GM21515 (cell line): ENCODE results near the gene RAB3A.
A peak's percentile ranks its signal among the peaks of the same experiment; 100 is the strongest.
"Not testable (repeated sequence)": the region's sequence is repeated elsewhere in the genome, so short reads cannot be mapped to it uniquely, and the experiment has no call there.

ENCODE experiments used
- ATAC-seq: cut with Tn5 transposase; IDR thresholded peaks from one replicate; pipeline ENCODE4 v1.9.1; 2021; ENCODE audit not compliant: unreplicated experiment

RAB3A gene

DNA sequence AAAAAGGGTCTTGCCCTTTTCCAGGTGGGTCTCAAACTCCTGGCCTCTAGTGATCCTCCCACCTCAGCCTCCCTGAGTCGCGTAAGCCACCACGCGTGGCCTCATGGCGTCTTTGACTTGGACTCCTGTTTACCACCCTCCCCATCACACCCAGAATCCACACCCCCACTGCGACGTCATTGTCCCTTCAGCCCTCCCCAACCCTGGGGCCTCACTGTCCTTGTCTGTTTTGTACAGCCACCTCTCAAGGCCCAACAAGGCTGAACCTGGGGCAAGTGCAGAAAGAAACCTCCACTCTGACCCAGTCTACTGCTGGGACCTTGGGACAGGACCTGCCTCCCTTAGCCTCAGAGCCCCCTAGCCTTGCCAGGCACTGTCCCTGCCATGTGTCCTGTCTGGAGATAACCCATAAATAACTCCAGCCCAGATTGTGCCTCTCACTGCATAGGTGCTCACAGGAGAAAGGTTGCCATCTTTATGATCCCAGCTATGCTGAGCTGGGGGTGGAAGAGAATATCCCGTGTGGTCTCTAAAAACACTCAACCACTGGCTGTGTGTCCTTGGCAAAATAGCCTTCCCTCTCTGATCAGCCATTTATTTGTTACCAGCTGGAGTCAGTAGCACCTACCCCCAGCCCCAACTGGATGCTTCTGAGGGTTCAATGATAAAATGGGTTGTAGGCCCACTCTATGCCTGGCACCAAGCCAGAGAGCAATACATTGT lies 32.1 kb downstream of the RAB3A start:
- no peak for ATAC-seq

- ATAC-seq = no peak
Observed at GRCh38 chr19:18170714-18171255, 33.1 kb downstream of the RAB3A start.

DNA sequence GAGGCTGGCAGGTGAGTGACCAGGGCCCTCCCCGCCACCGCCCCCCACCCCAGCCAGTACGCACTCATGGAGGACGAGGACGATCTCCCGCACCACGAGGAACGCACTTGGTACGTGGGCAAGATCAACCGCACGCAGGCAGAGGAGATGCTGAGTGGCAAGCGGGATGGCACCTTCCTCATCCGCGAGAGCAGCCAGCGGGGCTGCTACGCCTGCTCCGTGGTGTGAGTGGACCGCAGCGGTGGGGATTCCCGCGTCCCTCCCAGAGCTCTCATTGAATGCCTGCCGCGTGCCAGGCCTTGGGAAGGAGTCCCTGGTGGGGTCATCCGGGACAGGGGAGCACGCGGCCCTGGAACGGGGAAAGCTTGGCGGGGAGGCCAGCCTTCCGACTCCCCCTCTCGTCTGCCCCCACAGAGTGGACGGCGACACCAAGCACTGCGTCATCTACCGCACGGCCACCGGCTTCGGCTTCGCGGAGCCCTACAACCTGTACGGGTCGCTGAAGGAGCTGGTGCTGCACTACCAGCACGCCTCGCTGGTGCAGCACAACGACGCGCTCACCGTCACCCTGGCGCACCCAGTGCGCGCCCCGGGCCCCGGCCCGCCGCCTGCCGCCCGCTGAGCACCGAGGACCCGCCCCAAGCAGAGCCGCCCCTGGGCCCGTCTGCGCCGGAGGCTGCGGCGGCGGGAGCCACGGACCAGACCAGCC lies 35.0 kb downstream of the RAB3A start:
- no peak for ATAC-seq

- no peak for ATAC-seq
Observed at GRCh38 chr19:18167975-18168645, 35.7 kb downstream of the RAB3A start.

- ATAC-seq = no peak
Observed at GRCh38 chr19:18167011-18167410, 36.8 kb downstream of the RAB3A start.

DNA sequence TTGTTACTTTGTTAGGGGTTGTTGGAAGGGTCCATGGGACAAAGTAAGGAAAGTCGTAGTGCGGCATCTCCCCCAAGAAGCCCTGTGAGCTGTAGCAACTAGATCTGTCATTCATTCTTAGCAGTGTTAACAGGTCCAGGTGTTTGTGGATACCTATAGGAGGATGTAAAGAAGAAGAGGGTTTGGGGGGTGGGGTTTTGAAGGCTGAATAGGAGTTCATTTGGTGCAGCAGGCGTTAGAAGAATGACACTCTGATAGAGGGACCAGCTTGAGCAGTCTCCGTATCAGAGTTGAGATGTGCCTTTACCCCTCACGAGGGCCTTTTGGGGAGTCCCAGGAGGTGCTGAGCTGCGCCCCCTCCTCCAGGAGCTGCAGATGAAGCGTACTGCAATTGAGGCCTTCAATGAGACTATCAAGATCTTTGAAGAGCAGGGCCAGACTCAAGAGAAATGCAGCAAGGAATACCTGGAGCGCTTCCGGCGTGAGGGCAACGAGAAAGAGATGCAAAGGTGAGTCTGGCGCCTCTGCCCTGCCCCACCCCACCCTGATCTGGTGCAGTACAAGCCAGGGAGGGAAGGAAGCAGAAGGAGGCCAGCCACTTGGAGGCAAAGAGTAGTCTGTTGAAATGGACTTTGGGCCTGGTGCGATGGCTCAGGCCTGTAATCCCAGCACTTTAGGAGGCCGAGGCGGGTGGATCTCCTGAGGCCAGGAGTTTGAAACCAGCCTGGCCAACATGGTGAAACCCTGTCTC lies 37.9 kb downstream of the RAB3A start:
- ATAC-seq = no peak

GRCh38 chr19:18164072-18164471 lies 39.8 kb downstream of the RAB3A start:
- ATAC-seq = no peak

GRCh38 chr19:18161636-18162002 lies 42.2 kb downstream of the RAB3A start:
- no peak for ATAC-seq

DNA sequence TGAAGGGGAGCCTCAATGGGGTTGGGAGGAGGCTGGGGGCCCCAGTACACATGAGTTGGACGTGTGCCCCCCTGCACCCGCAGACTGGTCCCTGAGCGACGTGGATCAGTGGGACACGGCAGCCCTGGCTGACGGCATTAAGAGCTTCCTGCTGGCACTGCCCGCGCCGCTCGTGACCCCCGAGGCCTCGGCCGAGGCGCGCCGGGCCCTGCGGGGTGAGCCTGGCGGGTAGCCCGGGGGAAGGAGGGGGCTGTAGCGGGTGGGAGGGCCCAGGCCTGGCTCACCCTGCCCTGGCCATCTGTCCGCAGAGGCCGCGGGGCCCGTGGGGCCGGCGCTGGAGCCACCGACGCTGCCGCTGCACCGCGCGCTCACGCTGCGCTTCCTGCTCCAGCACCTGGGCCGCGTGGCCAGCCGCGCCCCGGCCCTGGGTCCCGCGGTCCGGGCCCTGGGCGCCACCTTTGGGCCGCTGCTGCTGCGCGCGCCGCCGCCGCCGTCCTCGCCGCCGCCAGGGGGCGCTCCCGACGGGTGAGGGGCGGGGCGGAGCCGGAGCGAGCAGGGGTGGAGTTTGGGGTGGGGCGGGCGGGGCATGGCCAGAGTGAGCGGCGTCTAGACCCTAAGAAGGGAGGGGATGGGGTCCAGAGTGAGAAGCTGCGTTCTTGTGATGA lies 42.7 kb downstream of the RAB3A start:
- peak; percentile 69 for ATAC-seq

DNA sequence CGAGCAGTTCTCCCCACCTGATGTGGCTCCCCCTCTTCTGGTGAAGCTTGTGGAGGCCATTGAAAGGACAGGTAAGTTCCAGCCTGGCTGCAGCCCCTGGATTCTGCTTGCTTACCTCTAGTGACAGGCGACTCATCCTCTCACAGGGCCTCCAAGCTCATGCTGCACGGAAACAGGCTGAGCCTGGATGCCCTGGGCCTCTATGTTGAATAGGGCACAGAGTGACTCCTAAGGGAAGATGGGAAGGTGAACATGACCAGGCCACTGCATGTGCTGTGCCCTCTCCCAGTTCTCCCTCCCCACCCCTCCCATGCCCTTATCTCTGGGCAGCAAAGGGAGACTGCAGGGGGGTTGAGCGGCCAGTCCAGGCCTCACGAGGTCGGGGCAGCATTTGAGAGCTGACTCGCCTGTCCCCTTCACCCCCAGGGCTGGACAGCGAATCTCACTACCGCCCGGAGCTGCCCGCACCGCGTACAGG lies 43.3 kb downstream of the RAB3A start:
- no peak for ATAC-seq

DNA sequence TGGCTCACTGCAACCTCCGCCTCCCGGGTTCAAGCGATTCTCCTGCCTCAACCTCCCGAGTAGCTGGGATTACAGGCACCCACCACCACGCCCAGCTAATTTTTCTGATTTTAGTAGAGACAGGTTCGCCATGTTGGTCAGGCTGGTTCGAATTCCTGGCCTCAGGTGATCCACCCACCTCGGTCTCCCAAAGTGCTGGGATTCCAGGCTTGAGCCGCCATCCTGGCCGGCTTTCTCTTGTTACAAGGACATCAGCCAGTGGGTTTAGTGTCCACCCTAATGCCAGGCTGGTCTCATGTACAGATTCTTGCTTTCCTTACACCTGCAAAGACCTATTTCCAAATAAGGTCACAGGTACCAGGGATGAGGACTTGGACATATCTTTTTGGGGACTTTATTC lies 44.0 kb downstream of the RAB3A start:
- ATAC-seq = no peak

- not testable (repeated sequence) for ATAC-seq
Observed at GRCh38 chr19:18159059-18159616, 44.7 kb downstream of the RAB3A start.

DNA sequence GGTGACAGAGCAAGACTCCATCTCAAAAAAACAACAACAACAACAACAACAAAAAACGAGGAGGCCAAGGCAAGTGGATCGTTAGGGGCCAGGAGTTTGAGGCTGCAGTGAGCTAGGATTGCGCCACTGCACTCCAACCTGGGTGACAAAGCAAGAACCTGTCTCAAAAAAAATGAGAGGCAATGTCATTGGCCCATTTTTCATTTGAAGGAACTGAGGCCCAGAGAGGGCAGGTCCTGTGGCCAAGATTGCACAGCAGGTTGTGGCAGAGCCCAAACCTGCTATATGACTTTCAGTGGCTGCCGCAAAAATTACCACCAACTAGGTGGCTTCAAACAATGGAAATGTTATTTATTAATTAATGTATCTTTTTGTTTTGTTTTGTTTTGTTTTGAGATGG lies 45.4 kb downstream of the RAB3A start:
- ATAC-seq = no peak

- ATAC-seq = no peak
Observed at GRCh38 chr19:18157465-18158063, 46.3 kb downstream of the RAB3A start.

- ATAC-seq = no peak
Observed at GRCh38 chr19:18156841-18157464, 46.9 kb downstream of the RAB3A start.

GRCh38 chr19:18156268-18156667 lies 47.6 kb downstream of the RAB3A start:
- ATAC-seq = no peak

DNA sequence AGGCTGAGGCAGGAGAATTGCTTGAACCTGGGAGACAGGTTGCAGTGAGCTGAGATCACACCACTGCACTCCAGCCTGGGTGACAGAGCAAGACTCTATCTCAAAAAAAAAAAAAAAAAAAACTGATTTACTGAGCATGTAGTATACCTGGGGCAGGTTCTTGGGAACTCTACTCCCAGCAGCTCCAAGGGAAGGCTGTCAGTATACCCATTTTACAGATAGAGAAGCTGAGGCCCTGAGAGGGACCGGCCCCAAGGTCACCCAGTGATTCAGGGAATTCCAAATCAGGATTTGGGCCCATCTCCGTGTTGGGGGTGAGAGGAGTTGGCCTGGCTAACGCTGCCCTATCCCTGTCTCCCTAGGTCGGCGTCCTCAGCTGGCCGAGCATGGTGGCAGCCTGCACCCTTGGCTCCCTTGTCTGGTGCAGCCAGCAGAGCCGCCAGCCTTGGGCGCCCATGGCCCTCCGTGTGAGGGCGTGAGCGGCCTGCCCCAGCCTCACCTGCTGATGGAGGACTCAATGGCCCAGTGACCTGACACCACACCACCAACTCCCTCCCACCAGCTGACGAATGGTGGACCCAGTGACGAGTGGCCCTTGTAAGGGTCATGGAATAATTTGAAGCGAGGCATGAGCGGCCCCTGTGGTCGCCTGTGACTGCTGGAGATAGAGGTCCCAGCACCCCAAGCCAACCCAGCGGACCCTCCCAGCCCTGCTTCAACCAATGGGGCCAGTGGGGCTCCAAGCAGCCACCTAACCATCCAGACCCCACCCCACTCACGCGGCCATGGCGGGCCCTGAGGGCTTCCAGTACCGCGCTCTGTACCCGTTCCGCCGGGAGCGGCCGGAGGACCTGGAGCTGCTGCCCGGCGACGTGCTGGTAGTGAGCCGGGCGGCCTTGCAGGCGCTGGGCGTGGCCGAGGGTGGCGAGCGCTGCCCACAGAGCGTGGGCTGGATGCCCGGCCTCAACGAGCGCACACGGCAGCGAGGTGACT lies 48.5 kb downstream of the RAB3A start:
- no peak for ATAC-seq

- no peak for ATAC-seq
Observed at GRCh38 chr19:18153556-18154134, 50.2 kb downstream of the RAB3A start.
